ENCODE data around the gene MIEF1. TPM values are rescaled to one million over a fixed set of nuclear protein-coding genes. Genes with fewer than 3 reads are reported as not detected.

The MIEF1 gene
- total and polyA plus RNA-seq, 2 of the 8 experiments (the other 6 are each of a cell fraction or from before 2014, with no cell fraction given), result 16.8 to 32.7 TPM

- TF ChIP-seq EZH2 (IDR thresholded peaks at IDR 0.05; ENCODE audit: low read depth, low read length, severe bottlenecking), result no peak
- TF ChIP-seq KDM1A (IDR thresholded peaks at IDR 0.05; ENCODE audit: borderline replicate concordance, low read length), result no peak
Measured at GRCh38 chr22:39529487-39529851, 27.4 kb downstream of the MIEF1 start (continued).
